Neural crest cell (in vitro differentiated cells): ENCODE measurements around the gene MSH5. TPM values are rescaled to one million over a fixed set of nuclear protein-coding genes. Genes with fewer than 3 reads are reported as not detected.

Source experiments
- DNase-seq: peaks from one replicate; pipeline ENCODE4 v3.0.0; 2021; ENCODE audit warnings: low read depth, mixed read lengths, low spot score
- H3K27ac Mint-ChIP-seq: one replicate; pipeline ENCODE4 v1.8.0; 2021; ENCODE audit warnings: mild to moderate bottlenecking, mixed read lengths; ENCODE audit not compliant: unreplicated experiment
- H3K27me3 Mint-ChIP-seq: 2 replicates; pipeline ENCODE4 v1.8.0; 2021; ENCODE audit warnings: low read depth, mild to moderate bottlenecking, mixed read lengths
- H3K36me3 Mint-ChIP-seq: 2 replicates; pipeline ENCODE4 v1.8.0; 2021; ENCODE audit warnings: low read depth, mild to moderate bottlenecking, mixed read lengths
- H3K4me1 Mint-ChIP-seq: 2 replicates; pipeline ENCODE4 v1.8.0; 2021; ENCODE audit warnings: mixed read lengths
- H3K4me3 Mint-ChIP-seq: one replicate; pipeline ENCODE4 v1.8.0; 2021; ENCODE audit warnings: mild to moderate bottlenecking, mixed read lengths
- H3K9me3 Mint-ChIP-seq: 2 replicates; pipeline ENCODE4 v1.8.0; 2021; ENCODE audit warnings: mixed read lengths
- total RNA-seq: library from RNA; stranded (reverse); gene quantifications from 2 replicates; pipeline ENCODE4 v1.2.1, GENCODE V29; 2021
- TF ChIP-seq, protein P1 (sequence below): fragments of 200-600 bp; sonication (generic); conservative IDR thresholded peaks from 2 replicates; pipeline ENCODE4 v1.5.0; 2021; ENCODE audit warnings: antibody characterized with exemption, mild to moderate bottlenecking

MSH5 gene
- total RNA-seq, 1 donor from 2014 or later, result 79.5 TPM

DNA sequence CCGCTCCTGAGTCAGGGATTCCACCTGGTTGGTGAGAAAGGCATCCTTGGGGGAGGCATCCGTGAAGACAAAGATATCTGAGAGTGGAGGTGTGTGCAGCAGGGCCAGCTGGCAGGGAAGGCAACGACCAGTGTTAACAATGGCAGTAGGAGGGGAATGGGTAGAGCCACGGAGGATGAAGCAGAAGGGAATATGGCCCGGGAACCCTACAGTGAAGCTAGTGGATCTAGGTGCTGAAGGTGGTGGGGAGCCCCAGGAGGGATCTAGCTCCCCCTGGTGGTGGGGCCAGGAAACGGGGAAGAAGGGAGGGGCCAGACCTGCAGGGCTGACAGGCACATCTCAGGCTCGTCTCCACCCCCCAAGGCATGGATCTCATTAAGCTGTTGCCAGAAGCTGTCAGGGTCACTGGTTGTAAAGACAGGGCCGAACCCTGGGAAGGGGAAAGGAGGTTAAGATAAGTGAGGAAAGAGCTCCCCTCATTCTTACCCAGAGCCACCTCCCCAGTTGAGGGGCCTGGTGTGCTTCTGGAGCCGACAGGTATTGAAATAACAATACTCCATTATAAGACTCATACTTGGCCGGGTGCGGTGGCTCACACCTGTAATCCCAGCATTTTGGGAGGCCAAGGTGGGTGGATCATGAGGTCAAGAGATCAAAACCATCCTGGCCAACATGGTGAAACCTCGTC, 30.0 kb downstream of the MSH5 start:
- no peaks in the 10 kb centered on the region for H3K36me3 Mint-ChIP-seq
- no peaks in the 10 kb centered on the region for H3K9me3 Mint-ChIP-seq
- TF ChIP-seq, protein P1, sequence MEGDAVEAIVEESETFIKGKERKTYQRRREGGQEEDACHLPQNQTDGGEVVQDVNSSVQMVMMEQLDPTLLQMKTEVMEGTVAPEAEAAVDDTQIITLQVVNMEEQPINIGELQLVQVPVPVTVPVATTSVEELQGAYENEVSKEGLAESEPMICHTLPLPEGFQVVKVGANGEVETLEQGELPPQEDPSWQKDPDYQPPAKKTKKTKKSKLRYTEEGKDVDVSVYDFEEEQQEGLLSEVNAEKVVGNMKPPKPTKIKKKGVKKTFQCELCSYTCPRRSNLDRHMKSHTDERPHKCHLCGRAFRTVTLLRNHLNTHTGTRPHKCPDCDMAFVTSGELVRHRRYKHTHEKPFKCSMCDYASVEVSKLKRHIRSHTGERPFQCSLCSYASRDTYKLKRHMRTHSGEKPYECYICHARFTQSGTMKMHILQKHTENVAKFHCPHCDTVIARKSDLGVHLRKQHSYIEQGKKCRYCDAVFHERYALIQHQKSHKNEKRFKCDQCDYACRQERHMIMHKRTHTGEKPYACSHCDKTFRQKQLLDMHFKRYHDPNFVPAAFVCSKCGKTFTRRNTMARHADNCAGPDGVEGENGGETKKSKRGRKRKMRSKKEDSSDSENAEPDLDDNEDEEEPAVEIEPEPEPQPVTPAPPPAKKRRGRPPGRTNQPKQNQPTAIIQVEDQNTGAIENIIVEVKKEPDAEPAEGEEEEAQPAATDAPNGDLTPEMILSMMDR, result peak; percentile 75
- no peaks in the 10 kb centered on the region for H3K27me3 Mint-ChIP-seq
- DNase-seq, result peak; percentile 38
- H3K27ac Mint-ChIP-seq, result no peak overlapping the region
- peaks cover 9% of the 10 kb centered on the region for H3K4me1 Mint-ChIP-seq
- H3K4me3 Mint-ChIP-seq, result no peak overlapping the region

DNA sequence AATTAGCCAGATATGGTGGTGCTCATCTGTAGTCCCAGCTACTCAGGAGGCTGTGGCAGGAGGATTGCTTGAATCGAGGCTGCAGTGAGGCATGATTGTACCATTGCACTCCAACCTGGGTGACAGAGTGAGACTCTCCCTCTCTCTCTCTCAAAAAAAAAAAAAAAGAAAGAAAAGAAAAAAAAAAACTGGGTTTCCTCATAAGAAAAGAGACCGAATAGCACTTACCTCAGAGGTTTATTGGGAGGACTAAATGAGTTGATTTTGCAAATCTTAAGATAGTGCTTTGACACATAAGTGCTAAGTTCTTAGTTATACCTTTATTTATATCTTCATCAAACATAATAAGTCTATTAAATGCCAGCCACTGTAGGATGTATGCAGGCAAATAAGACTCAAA, 31.1 kb downstream of the MSH5 start:
- H3K9me3 Mint-ChIP-seq, result no peaks in the 10 kb centered on the region
- no peak overlapping the region for H3K4me3 Mint-ChIP-seq
- TF ChIP-seq, protein P1, result no peak
- peaks cover 9% of the 10 kb centered on the region for H3K4me1 Mint-ChIP-seq
- H3K36me3 Mint-ChIP-seq, result no peaks in the 10 kb centered on the region
- H3K27ac Mint-ChIP-seq, result no peak overlapping the region
- no peak for DNase-seq
- no peaks in the 10 kb centered on the region for H3K27me3 Mint-ChIP-seq

DNA sequence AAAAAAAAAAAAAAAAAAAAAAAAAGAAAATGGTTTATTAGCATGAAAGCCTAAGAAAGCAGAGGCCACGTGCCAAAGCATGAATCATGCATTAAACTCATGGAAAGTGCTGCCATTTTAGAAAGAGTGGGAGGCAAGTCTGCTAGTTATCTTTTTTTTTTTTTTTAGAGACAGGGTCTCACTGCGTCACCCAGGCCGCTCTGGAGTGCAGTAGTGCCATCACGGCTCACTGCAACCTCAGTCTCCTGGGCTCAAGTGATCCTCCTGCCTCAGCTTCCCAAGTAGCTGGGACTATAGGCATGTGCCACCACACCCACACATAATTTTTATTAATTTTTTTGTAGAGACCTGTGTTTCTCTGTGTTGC, 32.2 kb downstream of the MSH5 start:
- Mint-ChIP-seq H3K36me3 (no peaks in the 10 kb centered on the region), H3K4me3 (no peak overlapping the region), H3K27ac (no peak overlapping the region), H3K4me1 (peaks cover 4% of the 10 kb centered on the region), H3K9me3 (no peaks in the 10 kb centered on the region), H3K27me3 (no peaks in the 10 kb centered on the region)
- TF ChIP-seq, protein P1, result no peak
- DNase-seq, result no peak

DNA sequence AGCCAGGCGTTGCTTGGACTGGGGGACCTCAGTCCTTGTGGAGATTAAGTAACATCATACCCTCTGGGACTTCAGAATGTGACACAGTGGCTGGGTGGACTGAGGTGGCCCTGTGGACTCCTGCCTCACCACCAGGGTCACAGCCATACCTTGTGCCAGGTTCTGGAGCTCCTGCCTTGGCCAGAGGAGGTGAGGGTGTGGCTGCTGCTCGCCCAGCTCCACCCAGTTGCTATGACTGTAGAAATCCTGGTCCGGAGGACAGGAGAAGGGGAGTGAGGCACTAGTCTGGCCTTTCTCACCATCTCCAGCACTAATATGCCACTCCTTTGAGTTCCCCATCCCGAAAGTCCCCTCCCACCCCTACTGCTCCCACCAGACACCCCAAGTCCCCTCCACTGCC, 35.4 kb downstream of the MSH5 start:
- Mint-ChIP-seq H3K9me3 (no peaks in the 10 kb centered on the region), H3K36me3 (no peaks in the 10 kb centered on the region), H3K4me1 (no peaks in the 10 kb centered on the region), H3K27me3 (no peaks in the 10 kb centered on the region), H3K4me3 (no peak overlapping the region), H3K27ac (peak overlapping the region; percentile 71)
- no peak for DNase-seq
- TF ChIP-seq, protein P1, result no peak

DNA sequence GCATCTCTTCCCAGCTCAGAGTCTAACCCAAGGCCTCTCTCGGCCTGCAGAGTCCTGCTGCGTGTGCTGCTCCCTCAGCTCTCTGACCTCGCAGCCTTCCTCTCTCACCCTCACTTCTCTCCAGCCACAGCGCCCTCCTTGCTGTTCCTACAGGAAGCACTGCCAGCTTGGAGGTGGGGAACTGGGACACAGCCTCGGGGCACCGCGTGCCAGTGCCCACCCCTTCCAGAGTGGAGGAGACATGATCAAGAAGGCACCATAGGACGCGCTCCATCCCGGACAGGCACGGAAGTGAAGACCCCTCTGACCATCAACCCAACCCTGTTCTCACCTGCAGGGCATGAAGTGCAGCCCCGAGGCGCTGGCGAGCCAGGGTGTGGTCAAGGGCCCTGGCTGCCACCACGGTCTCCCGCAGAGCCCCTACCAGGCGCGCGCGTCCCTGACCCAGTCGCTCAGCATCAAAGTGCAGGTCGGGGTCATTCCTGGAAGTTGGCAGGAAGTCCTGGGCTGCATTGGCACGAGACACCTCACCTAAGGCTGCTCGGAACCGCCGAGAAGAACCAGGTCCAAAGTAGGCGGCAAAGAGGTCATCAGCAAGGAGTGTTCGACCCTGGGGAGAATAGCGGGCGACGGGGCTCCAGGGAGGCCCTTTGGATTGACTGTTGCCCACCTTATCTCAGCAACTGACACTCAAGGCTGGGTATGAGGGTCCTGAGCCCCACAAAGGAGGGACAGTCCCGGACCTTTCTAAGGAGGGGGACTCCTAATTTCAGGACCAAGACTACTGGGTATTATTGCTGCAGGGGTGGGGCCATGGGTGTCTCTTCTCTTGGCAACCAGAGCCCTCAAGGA, 36.1 kb downstream of the MSH5 start:
- DNase-seq, result no peak
- Mint-ChIP-seq H3K4me3 (no peak overlapping the region), H3K27ac (peak overlapping the region; percentile 71), H3K36me3 (no peaks in the 10 kb centered on the region), H3K27me3 (no peaks in the 10 kb centered on the region), H3K9me3 (no peaks in the 10 kb centered on the region), H3K4me1 (no peaks in the 10 kb centered on the region)
- TF ChIP-seq, protein P1, result no peak
